ENCODE data around the gene WDFY4.

Gene WDFY4

DNA sequence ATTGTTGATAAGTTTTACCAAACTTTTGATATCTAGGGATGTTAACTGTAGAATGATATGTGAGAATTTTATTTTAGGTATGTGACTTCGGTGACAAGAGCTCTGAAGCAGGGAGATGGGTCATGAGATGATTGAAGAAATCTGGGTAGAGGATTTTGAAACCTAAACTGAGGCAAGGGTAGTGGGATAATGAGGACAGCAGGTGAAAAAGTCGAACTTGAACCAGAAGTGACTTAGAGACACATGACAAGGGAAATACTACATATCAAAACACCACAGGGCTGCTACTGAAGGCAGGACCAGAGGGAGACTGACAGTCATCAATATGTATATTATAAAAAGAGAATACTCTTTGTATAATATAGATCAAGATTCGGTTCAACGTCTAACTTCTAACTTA is 113.2 kb downstream of the WDFY4 start:
- H3K27me3 ChIP-seq (ENCODE audit: control insufficient read depth, insufficient read depth, low read length): no peaks in the 10 kb centered on the region
- no peak overlapping the region for H3K27ac ChIP-seq
- H3K4me2 ChIP-seq (ENCODE audit: low read length): no peak overlapping the region
- no peaks in the 10 kb centered on the region for H3K79me2 ChIP-seq
- H3K4me1 ChIP-seq: no peaks in the 10 kb centered on the region
- no peaks in the 10 kb centered on the region for H3K36me3 ChIP-seq (ENCODE audit: control insufficient read depth, insufficient read depth, low read length)
- no peaks in the 10 kb centered on the region for H3K9me3 ChIP-seq (ENCODE audit: control insufficient read depth, low read length)
- H3K4me3 ChIP-seq (ENCODE audit: low read depth, low read length): no peak overlapping the region
- no peak overlapping the region for H3K9ac ChIP-seq
- no peak overlapping the region for H2AFZ ChIP-seq
- TF ChIP-seq, protein P1, sequence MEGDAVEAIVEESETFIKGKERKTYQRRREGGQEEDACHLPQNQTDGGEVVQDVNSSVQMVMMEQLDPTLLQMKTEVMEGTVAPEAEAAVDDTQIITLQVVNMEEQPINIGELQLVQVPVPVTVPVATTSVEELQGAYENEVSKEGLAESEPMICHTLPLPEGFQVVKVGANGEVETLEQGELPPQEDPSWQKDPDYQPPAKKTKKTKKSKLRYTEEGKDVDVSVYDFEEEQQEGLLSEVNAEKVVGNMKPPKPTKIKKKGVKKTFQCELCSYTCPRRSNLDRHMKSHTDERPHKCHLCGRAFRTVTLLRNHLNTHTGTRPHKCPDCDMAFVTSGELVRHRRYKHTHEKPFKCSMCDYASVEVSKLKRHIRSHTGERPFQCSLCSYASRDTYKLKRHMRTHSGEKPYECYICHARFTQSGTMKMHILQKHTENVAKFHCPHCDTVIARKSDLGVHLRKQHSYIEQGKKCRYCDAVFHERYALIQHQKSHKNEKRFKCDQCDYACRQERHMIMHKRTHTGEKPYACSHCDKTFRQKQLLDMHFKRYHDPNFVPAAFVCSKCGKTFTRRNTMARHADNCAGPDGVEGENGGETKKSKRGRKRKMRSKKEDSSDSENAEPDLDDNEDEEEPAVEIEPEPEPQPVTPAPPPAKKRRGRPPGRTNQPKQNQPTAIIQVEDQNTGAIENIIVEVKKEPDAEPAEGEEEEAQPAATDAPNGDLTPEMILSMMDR (IDR thresholded peaks at IDR 0.05): no peak

DNA sequence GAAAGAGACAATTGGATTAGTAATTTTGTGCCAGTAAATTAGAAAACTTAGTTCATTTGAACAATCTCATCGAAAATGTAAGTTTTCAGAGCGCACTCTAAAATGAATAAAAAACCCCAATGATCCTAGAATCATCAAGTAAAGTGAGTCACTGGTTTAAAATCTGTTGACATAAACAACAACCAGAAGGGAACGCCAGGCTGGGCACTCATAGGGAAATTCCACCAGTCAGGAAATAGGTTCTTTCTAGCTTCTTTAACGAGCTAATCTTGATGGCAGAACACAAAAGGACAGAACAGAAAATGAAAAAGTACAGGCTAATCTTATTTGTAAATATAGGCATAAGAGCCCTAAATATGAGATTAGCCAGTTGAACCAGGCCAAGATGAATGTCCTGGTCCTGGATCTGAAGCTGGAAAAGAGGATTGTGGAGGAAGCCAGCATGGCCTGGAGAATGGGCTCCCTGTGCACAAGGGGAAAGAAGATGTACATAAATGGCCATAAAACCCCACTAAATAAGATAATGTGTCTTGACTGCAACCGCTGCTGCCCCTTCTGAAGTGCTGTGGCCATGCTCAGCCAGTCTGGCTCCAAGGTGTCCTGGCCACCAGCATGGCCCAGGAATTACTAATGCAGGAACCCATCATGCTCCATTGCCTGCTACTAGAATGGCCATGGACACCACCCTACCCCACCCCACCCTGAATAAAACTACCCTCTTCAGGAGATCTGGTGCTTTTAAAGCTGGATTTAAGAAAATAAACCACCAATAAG is 114.0 kb downstream of the WDFY4 start:
- Histone ChIP-seq H2AFZ (no peak overlapping the region), H3K79me2 (no peaks in the 10 kb centered on the region), H3K36me3 (ENCODE audit: control insufficient read depth, insufficient read depth, low read length) (no peaks in the 10 kb centered on the region), H3K4me1 (no peaks in the 10 kb centered on the region), H3K27me3 (ENCODE audit: control insufficient read depth, insufficient read depth, low read length) (no peaks in the 10 kb centered on the region), H3K4me3 (ENCODE audit: low read depth, low read length) (no peak overlapping the region), H3K9me3 (ENCODE audit: control insufficient read depth, low read length) (no peaks in the 10 kb centered on the region), H3K27ac (no peak overlapping the region), H3K4me2 (ENCODE audit: low read length) (no peak overlapping the region), H3K9ac (no peak overlapping the region)
- TF ChIP-seq, protein P1 (IDR thresholded peaks at IDR 0.05): no peak

DNA sequence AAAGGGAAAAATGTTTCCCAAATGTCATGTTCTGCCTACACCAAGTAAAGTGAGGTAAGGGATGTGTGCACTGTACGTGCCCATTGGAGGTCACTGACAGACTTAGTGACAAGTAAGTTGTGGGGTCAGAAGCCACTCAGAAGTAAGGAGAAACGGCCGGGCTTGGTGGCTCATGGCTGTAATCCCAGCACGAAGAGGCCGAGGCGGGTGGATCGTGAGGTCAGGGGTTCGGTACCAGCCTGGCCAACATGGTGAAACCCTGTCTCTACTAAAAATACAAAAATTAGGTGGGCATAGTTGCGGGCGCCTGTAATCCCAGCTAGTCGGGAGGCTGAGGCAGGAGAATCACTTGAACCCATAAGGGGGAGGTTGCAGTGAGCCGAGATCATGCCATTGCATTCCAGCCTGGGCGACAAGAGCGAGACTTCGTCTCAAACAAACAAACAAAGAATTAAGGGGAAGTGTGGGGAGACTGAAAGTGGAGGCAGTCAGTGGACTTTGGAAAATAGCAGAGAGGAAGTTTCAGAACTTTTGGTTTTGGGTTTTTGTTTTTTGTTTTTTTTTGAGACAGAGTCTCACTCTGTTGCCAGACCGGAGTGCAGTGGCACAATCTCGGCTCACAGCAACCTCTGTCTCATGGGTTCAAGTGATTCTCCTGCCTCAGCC is 114.8 kb downstream of the WDFY4 start:
- Histone ChIP-seq H3K9me3 (ENCODE audit: control insufficient read depth, low read length) (no peaks in the 10 kb centered on the region), H3K79me2 (no peaks in the 10 kb centered on the region), H3K4me3 (ENCODE audit: low read depth, low read length) (no peak overlapping the region), H3K36me3 (ENCODE audit: control insufficient read depth, insufficient read depth, low read length) (no peaks in the 10 kb centered on the region), H3K4me1 (no peaks in the 10 kb centered on the region), H3K27me3 (ENCODE audit: control insufficient read depth, insufficient read depth, low read length) (no peaks in the 10 kb centered on the region), H3K27ac (no peak overlapping the region), H3K9ac (no peak overlapping the region), H3K4me2 (ENCODE audit: low read length) (no peak overlapping the region), H2AFZ (no peak overlapping the region)
- TF ChIP-seq, protein P1 (IDR thresholded peaks at IDR 0.05): no peak

DNA sequence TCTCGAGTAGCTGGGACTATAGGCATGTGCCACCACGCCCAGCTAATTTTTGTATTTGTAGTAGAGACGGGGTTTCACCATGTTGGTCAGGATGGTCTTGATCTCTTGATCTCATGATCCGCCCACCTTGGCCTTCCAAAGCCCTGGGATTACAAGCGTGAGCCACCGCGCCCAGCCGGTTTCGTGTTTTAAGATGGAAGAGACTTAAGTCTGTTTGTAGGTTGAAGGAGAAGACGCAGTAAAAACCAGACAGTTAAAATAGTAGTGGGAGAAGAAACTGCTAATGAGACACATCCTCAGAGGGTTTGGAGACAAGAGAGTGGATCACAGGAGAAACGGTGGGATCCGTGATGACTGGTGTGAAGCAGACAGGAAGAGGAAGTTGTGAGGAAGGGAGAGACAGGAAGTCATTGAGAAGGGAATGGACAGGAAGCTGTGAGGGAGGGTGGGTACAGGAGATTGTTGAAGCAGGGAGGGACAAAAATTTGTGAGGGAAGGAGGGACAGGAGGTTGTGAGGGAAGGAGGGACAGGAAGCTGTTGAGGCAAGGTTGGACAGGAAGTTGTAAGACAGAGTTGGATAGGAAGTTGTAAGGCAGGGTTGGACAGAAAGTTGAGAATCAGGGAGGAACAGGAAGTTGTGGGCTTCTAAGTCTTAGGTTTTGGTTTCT is 115.5 kb downstream of the WDFY4 start:
- TF ChIP-seq, protein P1 (IDR thresholded peaks at IDR 0.05): no peak
- no peak overlapping the region for H3K4me3 ChIP-seq (ENCODE audit: low read depth, low read length)
- no peak overlapping the region for H3K27ac ChIP-seq
- no peaks in the 10 kb centered on the region for H3K27me3 ChIP-seq (ENCODE audit: control insufficient read depth, insufficient read depth, low read length)
- no peaks in the 10 kb centered on the region for H3K4me1 ChIP-seq
- H2AFZ ChIP-seq: no peak overlapping the region
- H3K9me3 ChIP-seq (ENCODE audit: control insufficient read depth, low read length): no peaks in the 10 kb centered on the region
- H3K9ac ChIP-seq: no peak overlapping the region
- no peaks in the 10 kb centered on the region for H3K36me3 ChIP-seq (ENCODE audit: control insufficient read depth, insufficient read depth, low read length)
- no peaks in the 10 kb centered on the region for H3K79me2 ChIP-seq
- no peak overlapping the region for H3K4me2 ChIP-seq (ENCODE audit: low read length)
